Body of pancreas (tissue), 4 donors: ENCODE data around the gene NKX2-3. TPM values are rescaled to one million over a fixed set of nuclear protein-coding genes. Genes with fewer than 3 reads are reported as not detected.

ENCODE experiments used
- ATAC-seq: fragments of 150-250 bp; one replicate; pipeline ENCODE4 v1.9.1; 2016
- DNase-seq, 4 donors: peaks; one replicate each; pipeline ENCODE4 v3.0.0-alpha.2; 2019
- H3K27ac ChIP-seq, 4 donors: fragments of 200-600 bp; sonication (generic); 1 replicate in 3 of 4; 2 replicates in 1 of 4; pipeline versions ENCODE4 v1.5.1 to v1.6.1; 2016 to 2019; ENCODE audit warnings: mild to moderate bottlenecking in 1 of 4, mixed read lengths in 1 of 4, moderate library complexity in 1 of 4
- H3K27me3 ChIP-seq, 2 donors: fragments of 200-600 bp; sonication (generic); one replicate each; pipeline ENCODE4 v1.6.0; 2016; ENCODE audit warnings: mild to moderate bottlenecking in 1 of 2
- H3K36me3 ChIP-seq, 2 donors: fragments of 200-600 bp; sonication (generic); replicated peaks in 1 of 2; 2 replicates each; pipeline ENCODE4 v1.5.1; 2016; ENCODE audit warnings: low read depth in 2 of 2; ENCODE audit not compliant: insufficient read depth in 1 of 2
- H3K4me1 ChIP-seq: fragments of 200-600 bp; sonication (generic); one replicate; pipeline ENCODE4 v1.6.0; 2016
- H3K4me3 ChIP-seq, 2 donors: fragments of 200-600 bp; sonication (generic); 1 replicate in 1 of 2; 2 replicates in 1 of 2; pipeline ENCODE4 v1.5.1; 2016 to 2019
- H3K9me3 ChIP-seq, 3 donors: fragments of 200-600 bp; sonication (generic); 1 replicate in 2 of 3; 2 replicates in 1 of 3; pipeline ENCODE4 v1.5.1; 2016
- POLR2A ChIP-seq, 3 donors: fragments of 450-650 bp; IDR thresholded peaks; one replicate each; pipeline ENCODE4 v1.6.1; 2016; ENCODE audit warnings: antibody characterized with exemption in 3 of 3, mild to moderate bottlenecking in 2 of 3
- WGBS, 2 donors: methylation state at CpG; one replicate each; pipeline ENCODE4 v1.1.5; 2017; 5-methylcytosine and 5-hydroxymethylcytosine counted together
- intact Hi-C: fragments of 100-400 bp; cut with DNase I; formaldehyde crosslinking; loops from one replicate; pipeline ENCODE4 v1.15.1; 2023
- total RNA-seq, 2 donors: library from RNA; depleted of rRNA; stranded (reverse); fragments of >200 nt; gene quantifications; one replicate each; pipeline ENCODE4 v1.1.0, GENCODE V29; 2016
- TF ChIP-seq, protein P1 (sequence below), 7 experiments: fragments of 450-650 bp in 4 of 7; fragments of 200-600 bp in 3 of 7; sonication (generic) in 3 of 7; IDR thresholded peaks; one replicate each; pipeline ENCODE4 v1.5.1; 2016 to 2019; ENCODE audit warnings: antibody characterized with exemption in 7 of 7

The NKX2-3 gene
- total RNA-seq, 2 donors from 2014 or later = 2.9 TPM; not detected in 1

GRCh38 chr10:99525897-99526296 lies 6.8 kb upstream of the NKX2-3 start:
- peaks cover 4 to 50% of the 10 kb centered on the region in 2 donors for H3K27me3 ChIP-seq
- ATAC-seq = no peak
- H3K27ac ChIP-seq = no peak overlapping the region

GRCh38 chr10:99526861-99527504 lies 5.8 kb upstream of the NKX2-3 start:
- Histone ChIP-seq H3K9me3 (no peaks in the 10 kb centered on the region), H3K27me3 (peaks cover 4 to 51% of the 10 kb centered on the region in 2 donors), H3K4me3 (no peak overlapping the region), H3K4me1 (peaks cover 22% of the 10 kb centered on the region), H3K27ac (peak overlapping the region in 2 of 4 donors; percentile 3 to 42), H3K36me3 (no peaks in the 10 kb centered on the region)
- TF ChIP-seq POLR2A (IDR thresholded peaks at IDR 0.05) = no peak
- TF ChIP-seq, protein P1, sequence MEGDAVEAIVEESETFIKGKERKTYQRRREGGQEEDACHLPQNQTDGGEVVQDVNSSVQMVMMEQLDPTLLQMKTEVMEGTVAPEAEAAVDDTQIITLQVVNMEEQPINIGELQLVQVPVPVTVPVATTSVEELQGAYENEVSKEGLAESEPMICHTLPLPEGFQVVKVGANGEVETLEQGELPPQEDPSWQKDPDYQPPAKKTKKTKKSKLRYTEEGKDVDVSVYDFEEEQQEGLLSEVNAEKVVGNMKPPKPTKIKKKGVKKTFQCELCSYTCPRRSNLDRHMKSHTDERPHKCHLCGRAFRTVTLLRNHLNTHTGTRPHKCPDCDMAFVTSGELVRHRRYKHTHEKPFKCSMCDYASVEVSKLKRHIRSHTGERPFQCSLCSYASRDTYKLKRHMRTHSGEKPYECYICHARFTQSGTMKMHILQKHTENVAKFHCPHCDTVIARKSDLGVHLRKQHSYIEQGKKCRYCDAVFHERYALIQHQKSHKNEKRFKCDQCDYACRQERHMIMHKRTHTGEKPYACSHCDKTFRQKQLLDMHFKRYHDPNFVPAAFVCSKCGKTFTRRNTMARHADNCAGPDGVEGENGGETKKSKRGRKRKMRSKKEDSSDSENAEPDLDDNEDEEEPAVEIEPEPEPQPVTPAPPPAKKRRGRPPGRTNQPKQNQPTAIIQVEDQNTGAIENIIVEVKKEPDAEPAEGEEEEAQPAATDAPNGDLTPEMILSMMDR (IDR thresholded peaks at IDR 0.05) = no peak
- ATAC-seq = no peak
- no peak for DNase-seq
- intact Hi-C loops = no loop called here
- 19 to 23% methylated on average over 19 to 22 of the region's 24 CpGs for WGBS, 2 donors

More at GRCh38 chr10:99525897-99526296, 6.8 kb upstream of the NKX2-3 start:
- DNase-seq = no peak
- intact Hi-C loops = no loop called here
- H3K4me3 ChIP-seq = no peak overlapping the region
- H3K4me1 ChIP-seq = peaks cover 26% of the 10 kb centered on the region
- TF ChIP-seq, protein P1 (IDR thresholded peaks at IDR 0.05) = no peak
- TF ChIP-seq POLR2A (IDR thresholded peaks at IDR 0.05) = no peak
- H3K36me3 ChIP-seq = no peaks in the 10 kb centered on the region
- H3K9me3 ChIP-seq = no peaks in the 10 kb centered on the region

DNA sequence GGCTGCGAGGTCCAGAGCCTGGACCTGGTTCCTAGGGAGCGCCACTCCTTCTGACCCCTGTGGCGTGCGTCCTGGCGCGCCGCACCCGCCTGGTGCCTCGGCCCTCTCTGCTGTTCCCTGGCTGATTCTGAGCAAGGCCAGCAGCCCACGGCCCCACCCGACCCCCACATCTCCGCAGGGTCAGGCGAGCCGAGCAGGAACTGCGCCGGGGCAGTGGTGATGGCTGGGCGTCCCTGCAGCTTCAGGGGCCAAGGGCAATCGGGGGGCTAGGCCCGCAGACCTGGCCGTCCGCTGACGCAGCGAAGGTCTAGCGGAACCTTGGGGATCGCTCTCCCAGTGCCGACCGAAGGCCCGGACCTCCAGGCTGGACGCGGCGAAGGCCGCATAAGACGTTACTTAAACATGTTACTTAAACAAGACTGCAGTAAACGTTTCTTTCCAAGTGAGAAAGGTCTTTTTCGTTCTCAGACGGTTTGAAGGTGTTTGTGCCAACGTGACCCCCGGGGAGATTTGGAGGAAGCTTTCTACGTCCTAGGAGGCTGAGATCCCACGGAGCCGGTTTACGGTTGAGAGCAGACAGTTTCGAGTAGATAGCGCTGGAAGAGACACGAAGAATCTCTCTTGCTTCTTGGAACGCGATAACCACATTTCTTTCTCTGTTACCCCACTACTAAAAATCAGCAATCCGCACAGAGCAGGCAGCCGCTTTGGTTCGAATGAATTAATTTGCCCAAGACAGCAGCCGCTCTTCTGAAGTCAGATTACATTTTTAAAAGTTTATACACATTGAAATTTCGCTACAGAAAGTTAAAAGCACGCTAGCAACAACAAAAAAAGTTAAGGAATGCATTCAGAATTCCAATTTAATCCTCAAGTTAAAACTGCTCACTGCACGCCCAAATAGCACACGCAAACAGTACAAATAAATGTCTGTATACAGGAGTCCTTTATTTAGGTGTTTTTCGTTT lies 4.9 kb upstream of the NKX2-3 start:
- peaks cover 22% of the 10 kb centered on the region for H3K4me1 ChIP-seq
- intact Hi-C loops = no loop called here
- peaks cover 4 to 52% of the 10 kb centered on the region in 2 donors for H3K27me3 ChIP-seq
- TF ChIP-seq POLR2A (IDR thresholded peaks at IDR 0.05) = no peak
- TF ChIP-seq, protein P1 (IDR thresholded peaks at IDR 0.05) = no peak
- 16 to 20% methylated on average over 26 to 55 of the region's 56 CpGs for whole genome bisulfite sequencing, 2 donors
- H3K27ac ChIP-seq = peak overlapping the region in 2 of 4 donors; percentile 3 to 42
- H3K9me3 ChIP-seq = no peaks in the 10 kb centered on the region
- no peak for DNase-seq
- ATAC-seq = no peak
- no peak overlapping the region for H3K4me3 ChIP-seq
- no peaks in the 10 kb centered on the region for H3K36me3 ChIP-seq

DNA sequence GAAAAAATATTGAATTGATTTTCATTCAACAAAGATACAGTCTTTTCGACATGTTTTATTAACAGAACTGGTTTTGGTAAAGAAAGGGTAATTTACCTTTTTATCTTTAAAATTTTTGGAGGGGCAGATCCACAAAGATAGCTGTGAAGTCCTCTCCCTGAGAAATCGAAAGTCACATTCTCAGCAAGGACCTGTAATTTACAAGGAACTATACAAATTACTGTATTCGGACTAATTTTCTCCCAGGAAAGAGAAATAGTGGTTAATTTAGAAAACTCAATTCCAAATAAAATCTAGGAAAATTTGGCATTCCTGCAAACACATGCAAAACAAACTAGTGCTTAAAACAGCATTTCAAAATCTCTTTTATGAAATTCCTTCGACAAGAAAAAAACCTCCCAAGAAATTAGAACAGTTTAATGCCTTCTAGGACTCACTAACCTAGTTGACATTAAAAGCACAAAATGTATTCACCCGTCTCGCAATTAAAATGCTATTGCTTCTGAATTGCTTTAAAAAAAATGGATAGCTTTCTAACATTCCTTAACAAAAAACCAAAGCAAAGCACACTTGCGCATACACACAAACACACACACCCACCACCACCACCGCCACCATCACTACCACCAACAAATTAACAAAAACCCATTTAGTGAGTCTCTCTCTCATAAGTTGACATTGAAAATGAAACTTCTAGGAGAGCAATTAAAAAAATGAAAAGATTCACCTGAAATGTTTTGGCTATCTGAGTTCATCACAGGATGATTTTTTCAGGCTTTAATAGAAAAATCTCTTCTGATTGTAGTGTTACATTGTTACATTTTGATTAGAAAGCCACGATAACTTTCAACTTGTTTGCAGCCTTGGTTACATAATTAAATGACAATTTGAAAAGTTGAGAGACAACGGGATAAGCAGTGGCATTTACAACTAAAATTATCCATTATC lies 4.0 kb upstream of the NKX2-3 start:
- no peak for TF ChIP-seq POLR2A (IDR thresholded peaks at IDR 0.05)
- TF ChIP-seq, protein P1 (IDR thresholded peaks at IDR 0.05) = no peak
- H3K36me3 ChIP-seq = no peaks in the 10 kb centered on the region
- no peak overlapping the region for H3K27ac ChIP-seq
- H3K27me3 ChIP-seq = peaks cover 4 to 54% of the 10 kb centered on the region in 2 donors
- H3K4me3 ChIP-seq = no peak overlapping the region
- DNase-seq (no peak), ATAC-seq (no peak)
- H3K4me1 ChIP-seq = peaks cover 16% of the 10 kb centered on the region
- intact Hi-C loops = no loop called here
- H3K9me3 ChIP-seq = no peaks in the 10 kb centered on the region
- 15 to 20% methylated on average over 10 of the region's 10 CpGs for WGBS, 2 donors
